Gastroesophageal sphincter (tissue), 2 donors: ENCODE measurements around the gene TNXB.
"Not testable (repeated sequence)": the region's sequence is repeated elsewhere in the genome, so short reads cannot be mapped to it uniquely, and the experiment has no call there.

Experiments
- EP300 ChIP-seq: sonication (generic); formaldehyde crosslinking; IDR thresholded peaks from one replicate; pipeline ENCODE4 v1.6.1; 2017; ENCODE audit warnings: antibody characterized with exemption, mild to moderate bottlenecking
- POLR2A ChIP-seq, 2 donors: fragments of 450-650 bp; IDR thresholded peaks; one replicate each; pipeline ENCODE4 v1.6.1; 2017; ENCODE audit warnings: antibody characterized with exemption in 2 of 2, mild to moderate bottlenecking in 2 of 2, moderate library complexity in 1 of 2

DNA sequence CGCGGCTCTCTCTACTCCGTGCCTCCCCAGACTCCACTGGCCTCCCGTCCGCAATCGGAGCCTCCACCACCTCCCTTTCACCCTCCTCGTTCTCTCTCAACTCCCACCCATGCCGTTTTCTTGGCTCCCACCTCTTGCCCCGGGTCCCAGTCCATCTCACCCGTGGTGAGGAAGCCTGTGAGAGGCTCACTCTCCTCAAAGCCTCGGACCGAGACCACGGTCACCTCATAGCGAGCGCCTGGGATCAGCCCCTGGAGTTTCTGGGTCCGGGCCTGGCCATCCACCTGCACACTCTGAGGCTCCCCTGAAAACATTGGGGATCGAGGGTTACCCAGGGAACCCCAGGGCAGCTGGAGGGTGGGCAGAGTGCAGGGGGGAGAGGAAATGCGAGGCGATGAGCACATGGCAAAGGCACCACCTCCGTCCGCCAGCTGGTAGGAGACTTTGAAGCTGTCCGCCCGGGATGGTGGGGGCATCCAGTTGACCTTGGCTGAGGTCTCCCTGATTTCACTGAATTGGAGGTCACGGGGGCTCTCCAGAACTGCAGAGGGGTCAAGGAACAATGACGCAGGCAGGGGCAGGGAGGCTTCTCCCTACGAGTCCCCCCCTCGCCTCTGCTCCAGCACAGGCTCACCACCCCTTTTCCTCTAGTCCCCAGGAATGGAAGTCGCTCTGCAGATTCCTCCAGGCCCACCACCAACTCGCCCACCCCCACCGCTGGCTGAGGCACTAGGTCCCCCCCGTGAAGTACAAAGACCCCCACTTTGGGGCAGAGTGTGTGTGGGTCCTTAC lies 65.4 kb downstream of the TNXB start:
- TF ChIP-seq POLR2A (IDR thresholded peaks at IDR 0.05); EP300: not testable (repeated sequence)
